HG02870 (cell line): ENCODE results near the gene PARVB.

Source experiments
- ATAC-seq: cut with Tn5 transposase; IDR thresholded peaks from one replicate; pipeline ENCODE4 v1.9.1; 2021; ENCODE audit warnings: mild to moderate bottlenecking, moderate library complexity; ENCODE audit not compliant: unreplicated experiment

PARVB gene, protein sequence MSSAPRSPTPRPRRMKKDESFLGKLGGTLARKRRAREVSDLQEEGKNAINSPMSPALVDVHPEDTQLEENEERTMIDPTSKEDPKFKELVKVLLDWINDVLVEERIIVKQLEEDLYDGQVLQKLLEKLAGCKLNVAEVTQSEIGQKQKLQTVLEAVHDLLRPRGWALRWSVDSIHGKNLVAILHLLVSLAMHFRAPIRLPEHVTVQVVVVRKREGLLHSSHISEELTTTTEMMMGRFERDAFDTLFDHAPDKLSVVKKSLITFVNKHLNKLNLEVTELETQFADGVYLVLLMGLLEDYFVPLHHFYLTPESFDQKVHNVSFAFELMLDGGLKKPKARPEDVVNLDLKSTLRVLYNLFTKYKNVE

GRCh38 chr22:44024288-44024921 is at the start of gene PARVB:
TSS of gene PARVB (plus strand) at chr22:44024302. CDS start at chr22:44024340, 38 bp downstream.
- ATAC-seq: no peak

- ATAC-seq: no peak
These were observed 49.1 kb upstream of the PARVB start for GRCh38 chr22:43975041-43975440.

GRCh38 chr22:43976861-43977795 is 47.0 kb upstream of the PARVB start:
- no peak for ATAC-seq

GRCh38 chr22:43978558-43978957 is 45.5 kb upstream of the PARVB start:
- ATAC-seq: no peak

DNA sequence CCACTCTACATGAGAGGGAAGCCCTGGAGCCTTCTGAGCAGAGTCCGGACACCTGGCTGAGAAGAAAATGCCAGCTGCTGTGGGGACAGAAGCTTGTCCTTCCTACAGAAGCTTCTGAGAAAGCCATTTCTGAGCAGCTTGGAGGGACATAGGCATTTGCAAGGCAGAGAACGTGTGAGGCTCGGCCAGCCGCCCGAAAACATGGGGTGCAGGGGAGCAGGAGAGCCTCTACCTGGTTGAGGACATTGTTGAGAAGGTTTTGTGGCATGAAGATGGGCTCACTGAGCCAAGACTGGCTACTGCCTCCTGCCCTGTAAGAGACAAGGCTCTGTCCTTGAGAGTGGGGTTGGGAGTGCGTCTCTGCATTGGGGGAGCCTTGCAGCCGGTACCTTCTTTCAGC is 43.5 kb upstream of the PARVB start:
- ATAC-seq: no peak

- no peak for ATAC-seq
These were observed 43.1 kb upstream of the PARVB start for GRCh38 chr22:43980996-43981395.

DNA sequence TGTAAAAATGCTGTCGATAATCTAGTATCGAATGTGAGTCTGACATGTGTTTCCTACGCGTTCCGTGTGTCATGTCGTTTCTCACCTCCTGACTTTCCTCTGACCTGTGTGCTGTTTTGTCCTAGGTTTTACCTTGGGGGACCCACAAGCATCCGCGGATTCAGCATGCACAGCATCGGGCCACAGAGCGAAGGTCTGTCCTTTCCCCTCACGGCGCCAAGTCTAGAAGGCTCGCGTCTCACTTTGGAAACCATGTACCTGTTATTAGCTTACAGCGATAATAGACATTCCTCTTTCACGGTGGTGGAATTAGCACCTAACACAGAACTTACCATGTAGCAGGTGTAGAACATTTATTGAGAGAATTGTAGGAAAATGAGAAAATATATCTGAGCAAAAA is 40.3 kb upstream of the PARVB start:
- ATAC-seq: no peak

GRCh38 chr22:43985532-43985931 is 38.6 kb upstream of the PARVB start:
- no peak for ATAC-seq

DNA sequence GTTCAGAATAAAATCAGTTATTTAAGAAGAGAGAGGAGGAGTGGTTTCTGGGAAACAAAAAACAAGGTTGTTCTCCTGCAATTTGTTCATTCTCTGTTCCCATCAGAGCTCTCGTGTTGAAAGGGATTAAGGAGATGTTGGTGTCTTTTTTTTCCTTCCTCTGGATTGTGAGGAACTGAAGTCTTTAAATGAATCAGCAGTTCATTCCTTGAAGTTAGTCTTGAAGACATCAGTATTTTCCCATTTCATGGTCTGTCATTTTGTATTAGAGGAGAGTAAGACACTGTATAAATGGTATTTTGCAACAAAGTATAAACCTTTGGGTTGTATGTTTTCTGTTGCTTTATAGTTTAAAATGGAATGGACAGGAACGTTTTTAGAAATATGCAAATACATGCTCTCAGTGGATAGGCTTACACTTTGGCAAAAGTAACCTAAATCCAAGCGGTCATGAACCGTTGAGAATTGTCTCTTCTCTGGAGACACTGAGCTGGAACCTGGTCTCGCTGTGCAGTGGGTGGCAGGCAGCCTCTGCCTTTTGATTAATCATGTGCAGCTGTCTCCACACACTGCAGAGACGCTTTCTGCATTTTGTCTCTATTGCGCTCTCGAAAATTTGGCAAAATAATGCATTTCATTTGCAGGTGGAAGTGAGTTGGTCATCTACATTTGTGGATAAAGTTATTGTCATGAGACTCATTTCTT is 35.8 kb upstream of the PARVB start:
- no peak for ATAC-seq

- no peak for ATAC-seq
These were observed 35.1 kb upstream of the PARVB start for GRCh38 chr22:43988960-43989359.

DNA sequence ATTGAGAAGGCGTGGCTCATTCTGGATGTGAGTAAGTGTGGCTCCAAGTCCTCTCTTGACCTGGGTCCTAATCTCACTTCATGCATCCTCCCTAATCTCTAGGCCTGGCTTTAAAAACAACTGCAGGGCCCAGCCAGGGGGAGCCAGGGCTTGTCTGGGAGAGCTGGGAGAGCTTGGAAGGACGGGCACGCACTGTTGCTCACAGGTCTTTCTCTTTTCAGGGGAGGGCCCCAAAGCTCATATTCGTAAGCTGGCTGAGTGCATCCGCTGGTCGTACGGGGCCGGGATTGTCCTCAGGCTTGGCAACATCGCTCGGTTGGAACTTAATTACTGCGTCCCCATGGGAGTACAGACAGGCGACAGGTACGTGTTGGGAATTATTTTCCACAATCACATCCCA is 34.1 kb upstream of the PARVB start:
- ATAC-seq: no peak

GRCh38 chr22:43991316-43992020 is 32.6 kb upstream of the PARVB start:
- no peak for ATAC-seq

- ATAC-seq: no peak
These were observed 31.7 kb upstream of the PARVB start for GRCh38 chr22:43992331-43992821.

DNA sequence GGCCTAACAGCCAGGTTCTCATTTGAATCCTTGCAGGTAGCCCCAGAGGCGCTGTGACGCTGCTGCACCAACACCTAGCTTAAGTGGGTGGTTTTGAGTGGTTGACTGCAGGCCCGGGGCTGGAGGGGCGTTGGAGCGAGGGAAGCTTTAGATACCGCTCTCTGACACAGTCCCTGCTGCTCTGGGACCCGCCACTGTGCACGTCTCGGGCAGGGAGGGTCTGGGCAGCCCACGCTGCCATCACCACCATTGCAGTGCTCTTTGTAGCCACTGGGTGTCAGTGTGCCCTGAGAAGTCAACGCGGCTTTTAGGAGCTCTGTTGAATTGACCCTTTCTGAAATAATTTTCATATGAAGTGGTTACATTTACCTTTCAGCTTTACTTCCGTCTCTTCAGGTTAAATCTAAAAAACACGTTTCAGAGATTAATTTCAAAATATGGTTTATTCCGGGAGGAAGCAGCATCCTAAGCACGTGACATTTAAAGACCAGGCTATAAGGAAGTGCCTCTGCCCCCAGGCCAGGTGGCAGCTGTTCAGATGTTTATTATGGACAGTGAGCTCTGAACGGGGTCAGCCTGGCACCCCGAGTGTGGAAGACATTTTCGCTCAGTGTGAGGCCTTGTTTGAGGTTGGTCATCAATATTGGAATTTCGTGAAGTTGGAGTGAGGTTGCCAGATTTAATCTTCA is 30.9 kb upstream of the PARVB start:
- no peak for ATAC-seq

DNA sequence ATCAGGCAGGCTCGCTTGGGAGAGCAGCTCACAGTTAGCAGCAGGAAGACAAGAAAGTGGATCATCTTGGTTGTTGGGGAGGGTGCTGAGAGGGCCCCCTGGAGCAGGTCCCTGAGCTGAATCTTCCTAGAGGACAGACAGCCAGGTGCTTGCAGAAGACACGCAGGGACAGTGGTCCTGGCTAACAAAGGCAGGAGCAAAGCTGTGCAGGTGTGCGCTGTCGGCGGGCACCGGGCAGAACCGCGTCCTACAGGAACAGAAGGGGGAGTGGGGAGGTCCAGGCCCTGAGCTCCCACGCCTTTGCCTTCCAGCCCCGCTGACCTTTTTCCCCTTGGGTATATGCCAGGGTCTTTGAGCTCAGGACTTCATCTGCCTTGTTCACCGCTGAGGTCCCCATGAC is 30.1 kb upstream of the PARVB start:
- no peak for ATAC-seq

DNA sequence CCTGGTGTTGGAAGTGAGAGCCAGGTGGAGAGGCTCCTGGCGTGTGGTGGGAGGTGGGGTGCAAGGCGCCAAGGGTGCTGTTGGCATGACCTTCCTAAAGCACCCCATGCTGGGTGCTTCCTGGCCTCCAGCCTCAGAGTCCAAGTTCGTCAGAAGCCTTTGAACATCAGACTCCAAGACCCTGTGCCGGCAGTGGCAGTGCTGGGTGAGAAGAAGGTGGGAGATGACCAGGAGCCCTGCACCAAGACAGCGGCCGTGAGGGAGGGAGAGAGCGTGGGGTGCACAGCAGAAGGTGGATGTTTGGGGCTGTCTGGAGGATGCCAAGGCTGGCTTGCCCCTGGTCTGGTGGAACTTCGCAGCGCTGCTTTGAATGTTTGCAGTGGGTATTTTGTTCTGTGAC is 29.7 kb upstream of the PARVB start:
- ATAC-seq: no peak

DNA sequence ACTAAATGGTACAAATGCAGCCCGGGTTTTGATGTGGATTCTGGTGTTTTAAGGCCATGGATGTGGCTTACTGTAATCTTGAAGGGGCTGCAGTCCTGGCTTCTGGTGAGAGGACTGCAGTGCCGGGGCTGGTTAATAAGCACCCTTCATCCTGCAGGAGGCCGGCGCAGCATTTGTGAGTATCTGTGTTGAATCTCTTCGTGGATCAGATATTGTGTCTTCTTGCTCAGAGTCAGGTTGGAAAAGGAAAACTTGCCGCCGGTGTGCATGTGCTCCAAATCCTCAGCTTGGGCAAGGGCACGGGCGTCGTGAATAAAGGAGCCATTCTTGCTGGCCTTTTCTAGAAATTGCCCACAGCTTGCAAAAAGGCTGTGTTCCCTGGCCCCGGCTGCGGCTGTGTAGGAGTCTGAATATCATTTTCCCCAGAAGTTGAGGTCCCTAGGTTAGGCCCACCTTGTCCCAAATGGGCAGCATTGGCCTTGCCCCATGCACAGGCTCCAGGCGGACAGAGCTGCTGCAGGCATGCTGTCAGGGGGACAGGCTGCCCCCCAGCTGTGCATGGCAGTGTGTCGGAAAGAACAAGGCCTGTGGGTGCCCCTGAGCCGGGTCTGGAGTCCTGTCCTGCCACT is 28.9 kb upstream of the PARVB start:
- no peak for ATAC-seq

DNA sequence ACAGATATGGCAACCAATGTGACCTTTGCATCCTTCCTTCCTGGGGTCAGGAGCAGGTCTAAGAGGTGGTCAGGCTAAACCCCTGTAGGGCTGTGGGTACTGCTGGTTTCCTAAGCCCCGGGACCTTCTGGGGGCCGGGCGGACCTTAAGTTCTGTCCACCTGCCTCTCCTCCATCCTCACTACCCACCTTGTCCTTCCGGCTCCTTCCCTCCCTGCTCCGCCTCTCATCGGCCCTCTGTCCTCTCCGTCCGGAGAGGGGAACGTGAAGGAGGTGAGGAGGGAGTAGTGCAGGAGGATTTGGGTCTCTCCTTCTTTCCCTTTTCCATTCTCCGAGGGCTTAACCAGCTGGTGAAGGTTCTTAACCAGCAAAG is 28.3 kb upstream of the PARVB start:
- peak; percentile 6 for ATAC-seq
